Trophoblast cell (in vitro differentiated cells and primary cell): Measurements from ENCODE around the gene EPS8L1.
A peak's percentile ranks its signal among the peaks of the same experiment; 100 is the strongest.
"Not testable (repeated sequence)": the region's sequence is repeated elsewhere in the genome, so short reads cannot be mapped to it uniquely, and the experiment has no call there.

ENCODE experiments used
- DNase-seq, 2 donors: peaks; one replicate each; pipeline ENCODE4 v3.0.0-alpha.2; 2016
- H2AFZ ChIP-seq: 2 replicates; pipeline ENCODE4 v1.6.1; 2013; ENCODE audit warnings: low read length, moderate library complexity, mild to moderate bottlenecking; ENCODE audit not compliant: insufficient read depth, poor library complexity
- H2AK5ac ChIP-seq: 2 replicates; pipeline ENCODE4 v1.6.1; 2013; ENCODE audit warnings: mild to moderate bottlenecking, low read length
- H2BK120ac ChIP-seq: 2 replicates; pipeline ENCODE4 v1.6.1; 2013; ENCODE audit warnings: low read length, mild to moderate bottlenecking, moderate library complexity; ENCODE audit not compliant: insufficient read depth, poor library complexity
- H2BK12ac ChIP-seq: 2 replicates; pipeline ENCODE4 v1.6.1; 2013; ENCODE audit warnings: mild to moderate bottlenecking, low read length, moderate library complexity
- H2BK5ac ChIP-seq: 2 replicates; pipeline ENCODE4 v1.6.1; 2013; ENCODE audit warnings: low read length, low read depth, moderate library complexity, mild to moderate bottlenecking; ENCODE audit not compliant: poor library complexity
- H3K14ac ChIP-seq: 2 replicates; pipeline ENCODE4 v1.6.1; 2013; ENCODE audit warnings: mild to moderate bottlenecking, low read length
- H3K18ac ChIP-seq: 2 replicates; pipeline ENCODE4 v1.6.1; 2013; ENCODE audit warnings: mild to moderate bottlenecking, low read length
- H3K23ac ChIP-seq: 2 replicates; pipeline ENCODE4 v1.6.1; 2013; ENCODE audit warnings: low read length
- H3K27ac ChIP-seq: 2 replicates; pipeline ENCODE4 v1.5.1; 2013; ENCODE audit warnings: low read depth, mild to moderate bottlenecking, inconsistent platforms, low read length, moderate library complexity
- H3K27me3 ChIP-seq: 2 replicates; pipeline ENCODE4 v1.6.1; 2013; ENCODE audit warnings: inconsistent platforms, mild to moderate bottlenecking, low read length, moderate library complexity; ENCODE audit not compliant: insufficient read depth
- H3K36me3 ChIP-seq, 2 experiments: 1 replicate in 1 of 2; 2 replicates in 1 of 2; pipeline ENCODE4 v1.6.1; 2013; ENCODE audit warnings: low read length in 2 of 2, mild to moderate bottlenecking in 2 of 2, moderate library complexity in 1 of 2; ENCODE audit not compliant: insufficient read depth in 2 of 2, control insufficient read depth in 1 of 2
- H3K4ac ChIP-seq: 2 replicates; pipeline ENCODE4 v1.6.1; 2013; ENCODE audit warnings: low read depth, mild to moderate bottlenecking, low read length, moderate library complexity
- H3K4me1 ChIP-seq, 2 experiments: 1 replicate in 1 of 2; 2 replicates in 1 of 2; pipeline ENCODE4 v1.6.1; 2013; ENCODE audit warnings: low read length in 2 of 2, mild to moderate bottlenecking in 2 of 2, moderate library complexity in 1 of 2; ENCODE audit not compliant: insufficient read depth in 2 of 2, control insufficient read depth in 1 of 2
- H3K4me2 ChIP-seq: 2 replicates; pipeline ENCODE4 v1.6.1; 2013; ENCODE audit warnings: inconsistent platforms, mild to moderate bottlenecking, low read length, moderate library complexity
- H3K4me3 ChIP-seq: 2 replicates; pipeline ENCODE4 v1.5.1; 2013; ENCODE audit warnings: mild to moderate bottlenecking, low read depth, low read length, inconsistent platforms
- H3K79me1 ChIP-seq: one replicate; pipeline ENCODE4 v1.6.1; 2013; ENCODE audit warnings: low read length
- H3K79me2 ChIP-seq: 2 replicates; pipeline ENCODE4 v1.6.1; 2013; ENCODE audit warnings: low read length, mild to moderate bottlenecking; ENCODE audit not compliant: control insufficient read depth, insufficient read depth, poor library complexity
- H3K9ac ChIP-seq: 2 replicates; pipeline ENCODE4 v1.6.1; 2013; ENCODE audit warnings: mild to moderate bottlenecking, low read length
- H3K9me3 ChIP-seq: 2 replicates; pipeline ENCODE4 v1.6.1; 2013; ENCODE audit warnings: low read depth, mild to moderate bottlenecking, control low read depth, inconsistent platforms, low read length; ENCODE audit not compliant: insufficient read depth
- H4K12ac ChIP-seq: 2 replicates; pipeline ENCODE4 v1.6.1; 2013; ENCODE audit warnings: low read depth, mild to moderate bottlenecking, low read length, moderate library complexity
- H4K8ac ChIP-seq: 2 replicates; pipeline ENCODE4 v1.6.1; 2013; ENCODE audit warnings: low read depth, mild to moderate bottlenecking, low read length, moderate library complexity
- H4K91ac ChIP-seq: one replicate; pipeline ENCODE4 v1.6.1; 2013; ENCODE audit warnings: low read depth, mild to moderate bottlenecking, low read length, moderate library complexity
- WGBS: extraction: QIAGEN DNeasy Blood & Tissue Kit; methylation state at CpG from one replicate; pipeline ENCODE4 v1.1.7; 2013; ENCODE audit warnings: missing lambda C conversion rate; ENCODE audit not compliant: insufficient read length, insufficient coverage; ENCODE audit errors: extremely low coverage; 5-methylcytosine and 5-hydroxymethylcytosine counted together

Gene EPS8L1

GRCh38 chr19:55060287-55060686 lies 15.4 kb upstream of the EPS8L1 start:
- peak; percentile 22 to 76 for DNase-seq
- peak overlapping the region; percentile 76 for H3K27ac ChIP-seq
- not testable (repeated sequence) for H3K14ac ChIP-seq, H3K4ac ChIP-seq, H3K27me3 ChIP-seq, H2AFZ ChIP-seq, H3K23ac ChIP-seq, H4K8ac ChIP-seq, H3K4me3 ChIP-seq, H3K9me3 ChIP-seq, H3K9ac ChIP-seq, H3K18ac ChIP-seq, H3K79me2 ChIP-seq, H4K12ac ChIP-seq, H2AK5ac ChIP-seq, H2BK12ac ChIP-seq, H2BK5ac ChIP-seq, H4K91ac ChIP-seq
- H2BK120ac ChIP-seq: peak overlapping the region; percentile 31
- H3K4me1 ChIP-seq: peaks cover 0 to 11% of the 10 kb centered on the region in 2 experiments
- H3K36me3 ChIP-seq: peaks cover 31 to 33% of the 10 kb centered on the region in 2 experiments
- H3K79me1 ChIP-seq: peaks cover 10% of the 10 kb centered on the region
- H3K4me2 ChIP-seq: peak overlapping the region; percentile 18
- no CpG with 5 or more reads among the region's 9 CpGs for WGBS

- Histone ChIP-seq H3K4me1 (peaks cover 0 to 11% of the 10 kb centered on the region in 2 experiments), H4K12ac (peak within 1 kb of the TSS; percentile 73), H4K91ac (peak within 1 kb of the TSS; percentile 72), H3K14ac (peak within 1 kb of the TSS; percentile 53), H3K4me3 (peak within 1 kb of the TSS; percentile 86), H3K9ac (peak within 1 kb of the TSS; percentile 90), H3K27ac (peak within 1 kb of the TSS; percentile 24), H3K4me2 (peak within 1 kb of the TSS; percentile 98), H2AK5ac (peak within 1 kb of the TSS; percentile 11), H2BK5ac (peak within 1 kb of the TSS; percentile 61), H3K18ac (peak within 1 kb of the TSS; percentile 73), H3K79me1 (peaks cover 10% of the 10 kb centered on the region), H2AFZ (peak within 1 kb of the TSS; percentile 82), H4K8ac (peak within 1 kb of the TSS; percentile 67), H3K36me3 (peaks cover 12 to 13% of the 10 kb centered on the region in 2 experiments), H3K23ac (peak within 1 kb of the TSS; percentile 6), H3K9me3 (peaks cover 4% of the 10 kb centered on the region), H2BK12ac (no peak within 1 kb of the TSS), H2BK120ac (peak within 1 kb of the TSS; percentile 12), H3K27me3 (no peaks in the 10 kb centered on the region), H3K4ac (peak within 1 kb of the TSS; percentile 84), H3K79me2 (peaks cover 6% of the 10 kb centered on the region)
- peak; percentile 97 to 98 for DNase-seq
- WGBS: no CpG with 5 or more reads among the region's 70 CpGs
Observed at GRCh38 chr19:55062735-55063491, 12.8 kb upstream of the EPS8L1 start, which contains the start of gene RDH13. Gene RDH13 (minus strand): TSS chr19:55063148. CDS start chr19:55063032, 116 bp downstream.

GRCh38 chr19:55063492-55063843 lies 12.2 kb upstream of the EPS8L1 start:
- Histone ChIP-seq H4K8ac (no peak overlapping the region), H3K18ac (no peak overlapping the region), H2BK12ac (no peak overlapping the region), H3K4me2 (peak overlapping the region; percentile 25), H3K79me2 (peaks cover 6% of the 10 kb centered on the region), H3K9me3 (peaks cover 4% of the 10 kb centered on the region), H4K91ac (no peak overlapping the region), H4K12ac (no peak overlapping the region), H3K79me1 (peaks cover 10% of the 10 kb centered on the region), H3K9ac (no peak overlapping the region), H3K4ac (no peak overlapping the region), H3K36me3 (peaks cover 8 to 11% of the 10 kb centered on the region in 2 experiments), H2AFZ (no peak overlapping the region), H3K4me1 (peaks cover 0 to 11% of the 10 kb centered on the region in 2 experiments), H3K23ac (peak overlapping the region; percentile 6), H3K14ac (no peak overlapping the region), H2BK120ac (no peak overlapping the region), H3K27me3 (peaks cover 2% of the 10 kb centered on the region), H3K4me3 (no peak overlapping the region), H3K27ac (no peak overlapping the region), H2BK5ac (no peak overlapping the region), H2AK5ac (no peak overlapping the region)
- no CpG with 5 or more reads among the region's 3 CpGs for WGBS
- no peak for DNase-seq

- H3K4me2 ChIP-seq, H3K14ac ChIP-seq, H4K12ac ChIP-seq, H3K36me3 ChIP-seq, H2BK5ac ChIP-seq, H3K4me3 ChIP-seq, H3K9me3 ChIP-seq, H3K27me3 ChIP-seq, H3K18ac ChIP-seq, H3K23ac ChIP-seq, DNase-seq, H3K9ac ChIP-seq, H4K8ac ChIP-seq, H2AK5ac ChIP-seq, H2AFZ ChIP-seq, H3K4ac ChIP-seq, H2BK120ac ChIP-seq, H2BK12ac ChIP-seq, H3K27ac ChIP-seq, H4K91ac ChIP-seq, H3K79me2 ChIP-seq: not testable (repeated sequence)
- H3K4me1 ChIP-seq: peaks cover 0 to 16% of the 10 kb centered on the region in 2 experiments
- no CpG with 5 or more reads among the region's 9 CpGs for WGBS
- H3K79me1 ChIP-seq: peaks cover 14% of the 10 kb centered on the region
Observed at GRCh38 chr19:55065516-55065915, 10.2 kb upstream of the EPS8L1 start.
